ENCODE data around the gene MUTYH.
"Not testable (repeated sequence)": the region's sequence is repeated elsewhere in the genome, so short reads cannot be mapped to it uniquely, and the experiment has no call there.

Gene MUTYH

GRCh38 chr1:45339789-45340558, at the start of gene MUTYH, which contains the start of gene TOE1:
Gene MUTYH, minus strand, starts transcription at chr1:45340440. Its CDS starts 5,935 bp downstream, at chr1:45334505.
Gene TOE1, plus strand, starts transcription at chr1:45340170. Its CDS starts 83 bp downstream, at chr1:45340253.
- peak; percentile 92 for DNase-seq

- no peak for DNase-seq
Observed at GRCh38 chr1:45386219-45386618, 46.0 kb upstream of the MUTYH start.

- no peak for DNase-seq
Observed at GRCh38 chr1:45385302-45385701, 45.1 kb upstream of the MUTYH start.

- DNase-seq: not testable (repeated sequence)
Observed at GRCh38 chr1:45384213-45384612, 44.0 kb upstream of the MUTYH start.

- no peak for DNase-seq
Observed at GRCh38 chr1:45383191-45383590, 43.0 kb upstream of the MUTYH start.

GRCh38 chr1:45381243-45381642, 41.0 kb upstream of the MUTYH start:
- DNase-seq: no peak

- DNase-seq: no peak
Observed at GRCh38 chr1:45380730-45381129, 40.5 kb upstream of the MUTYH start.

- DNase-seq: no peak
Observed at GRCh38 chr1:45380125-45380524, 39.9 kb upstream of the MUTYH start.

- DNase-seq: no peak
Observed at GRCh38 chr1:45379524-45379923, 39.3 kb upstream of the MUTYH start.

- no peak for DNase-seq
Observed at GRCh38 chr1:45378184-45378583, 37.9 kb upstream of the MUTYH start.

- no peak for DNase-seq
Observed at GRCh38 chr1:45375104-45376090, 35.2 kb upstream of the MUTYH start.

- DNase-seq: no peak
Observed at GRCh38 chr1:45373573-45373972, 33.3 kb upstream of the MUTYH start.

GRCh38 chr1:45370575-45370974, 30.3 kb upstream of the MUTYH start:
- DNase-seq: no peak

GRCh38 chr1:45365051-45365450, 24.8 kb upstream of the MUTYH start:
- DNase-seq: no peak

GRCh38 chr1:45364294-45364693, 24.1 kb upstream of the MUTYH start:
- DNase-seq: no peak

- DNase-seq: not testable (repeated sequence)
Observed at GRCh38 chr1:45360981-45361380, 20.7 kb upstream of the MUTYH start.

- DNase-seq: peak; percentile 64
Observed at GRCh38 chr1:45359882-45360513, 19.8 kb upstream of the MUTYH start.

- no peak for DNase-seq
Observed at GRCh38 chr1:45356186-45356585, 15.9 kb upstream of the MUTYH start.

GRCh38 chr1:45355683-45356082, 15.4 kb upstream of the MUTYH start:
- DNase-seq: no peak

GRCh38 chr1:45354838-45355237, 14.6 kb upstream of the MUTYH start:
- DNase-seq: no peak

GRCh38 chr1:45353685-45354084, 13.4 kb upstream of the MUTYH start:
- DNase-seq: no peak

- DNase-seq: no peak
Observed at GRCh38 chr1:45351508-45351907, 11.3 kb upstream of the MUTYH start.

Data from CD4-positive, alpha-beta T cell treated with Interleukin-17A for 1 hour (primary cell).